Measurements from ENCODE around the gene ACOT7.

GRCh38 chr1:6380037-6380436, 13.5 kb downstream of the ACOT7 start:
- TF ChIP-seq CTCF (conservative IDR thresholded peaks at IDR 0.05; ENCODE audit: low read length) (no peak), EZH2phosphoT487 (IDR thresholded peaks at IDR 0.05; ENCODE audit: borderline replicate concordance, low read depth, low read length) (no peak)

Measured in OCI-LY7 (cell line).